GM19452 (cell line): Measurements from ENCODE around the gene RPS6KA1.
"Not testable (repeated sequence)": the region's sequence is repeated elsewhere in the genome, so short reads cannot be mapped to it uniquely, and the experiment has no call there.

Experiments
- ATAC-seq: cut with Tn5 transposase; IDR thresholded peaks from one replicate; pipeline ENCODE4 v1.9.1; 2021; ENCODE audit not compliant: unreplicated experiment

The RPS6KA1 gene

DNA sequence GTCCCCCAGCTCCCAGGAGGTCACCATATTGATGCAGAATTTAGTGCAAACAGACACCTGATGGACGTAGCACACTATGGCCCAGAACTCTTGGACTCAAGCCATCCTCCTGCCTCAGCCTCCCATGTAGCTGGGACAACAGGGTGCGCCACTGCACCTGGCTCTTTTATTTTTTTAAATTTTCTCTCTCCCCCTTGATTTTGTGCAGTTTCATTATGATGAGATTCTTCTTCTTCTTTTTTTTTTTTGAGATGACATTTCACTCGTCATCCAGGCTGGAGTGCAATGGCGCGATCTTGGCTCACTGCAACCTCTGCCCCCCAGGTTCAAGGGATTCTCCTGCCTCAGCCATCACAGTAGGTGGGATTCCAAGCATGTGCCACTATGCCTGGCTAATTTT is 63.8 kb downstream of the RPS6KA1 start:
- ATAC-seq: no peak

DNA sequence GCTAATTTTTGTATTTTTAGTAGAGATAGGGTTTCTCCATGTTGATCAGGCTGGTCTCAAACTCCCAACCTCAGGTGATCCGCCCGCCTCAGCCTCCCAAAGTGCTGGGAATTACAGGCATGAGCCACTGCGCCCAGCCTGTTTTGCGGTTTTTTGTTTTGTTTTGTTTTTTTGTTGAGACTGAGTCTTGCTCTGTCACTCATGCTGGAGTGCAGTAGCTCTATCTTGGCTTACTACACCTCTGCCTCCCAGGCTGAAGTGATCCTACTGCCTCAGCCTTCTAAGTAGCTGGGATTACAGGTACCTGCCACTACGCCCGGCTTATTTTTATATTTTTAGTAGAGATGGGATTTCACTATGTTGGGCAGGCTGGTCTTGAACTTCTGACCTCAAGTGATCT is 65.0 kb downstream of the RPS6KA1 start:
- not testable (repeated sequence) for ATAC-seq

DNA sequence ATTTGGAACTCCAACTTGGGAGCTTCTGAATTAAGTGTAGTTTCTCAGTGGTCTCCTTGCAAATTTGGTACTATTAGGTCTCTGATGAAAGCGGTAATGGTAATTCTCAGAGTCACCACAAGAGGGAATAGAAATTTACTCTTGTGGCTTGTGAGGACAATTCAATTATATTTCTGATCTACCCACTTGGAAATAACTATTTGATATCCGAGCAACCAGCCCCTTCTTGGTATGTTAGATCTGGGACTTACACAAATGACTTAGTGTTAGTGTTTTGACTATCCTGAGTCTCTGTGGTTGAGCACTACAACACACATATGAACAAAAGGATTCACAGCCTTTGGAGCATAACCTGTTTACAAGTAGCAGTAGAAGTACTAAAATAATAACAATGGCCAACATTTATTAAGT is 68.1 kb downstream of the RPS6KA1 start:
- ATAC-seq: no peak

DNA sequence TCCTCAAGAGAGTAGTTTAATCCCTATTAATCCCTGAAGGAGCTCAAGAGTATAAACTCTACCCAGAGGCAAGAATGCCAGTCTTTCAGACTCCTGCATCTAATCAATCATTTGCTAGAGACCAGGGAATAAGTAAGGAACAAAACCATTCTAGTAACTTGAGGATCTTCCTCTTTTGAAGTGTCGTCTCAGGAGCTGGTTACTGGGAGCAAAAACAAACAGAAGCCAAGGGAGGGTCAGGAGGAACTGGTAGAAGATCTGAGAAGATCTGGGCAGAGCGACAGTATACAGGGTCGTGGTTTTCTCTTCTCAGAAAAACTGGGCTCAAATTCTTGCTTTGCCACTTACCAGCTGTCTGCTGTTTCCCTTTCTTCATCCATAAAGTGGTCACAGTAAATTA is 69.3 kb downstream of the RPS6KA1 start:
- ATAC-seq: no peak

DNA sequence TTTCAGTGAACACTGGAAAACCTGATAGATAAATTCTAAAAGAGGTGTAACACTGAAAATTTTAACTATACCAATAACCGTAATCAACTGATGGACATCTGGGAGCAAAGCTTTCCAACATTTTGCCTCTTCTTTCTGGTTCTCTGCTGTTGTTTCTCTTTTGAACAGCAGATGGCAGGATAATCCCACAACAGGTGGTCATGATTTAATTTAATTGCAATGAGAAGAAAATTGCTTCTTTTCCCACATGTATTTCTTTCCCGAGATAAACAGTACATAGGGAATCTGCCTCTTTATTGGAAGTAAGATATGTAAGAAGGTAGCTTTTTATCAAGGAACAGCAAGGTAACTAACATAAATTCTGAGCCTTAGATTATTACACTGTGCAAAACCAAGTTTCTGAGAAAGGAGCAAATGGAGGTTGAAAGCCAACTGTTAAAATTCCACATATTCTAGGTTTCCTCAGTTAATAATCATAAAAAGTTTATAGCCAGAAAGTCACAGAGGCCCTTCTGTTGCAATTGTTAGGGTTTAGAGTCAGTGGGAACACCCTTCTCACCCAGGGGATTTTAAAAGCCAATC is 72.9 kb downstream of the RPS6KA1 start:
- no peak for ATAC-seq

DNA sequence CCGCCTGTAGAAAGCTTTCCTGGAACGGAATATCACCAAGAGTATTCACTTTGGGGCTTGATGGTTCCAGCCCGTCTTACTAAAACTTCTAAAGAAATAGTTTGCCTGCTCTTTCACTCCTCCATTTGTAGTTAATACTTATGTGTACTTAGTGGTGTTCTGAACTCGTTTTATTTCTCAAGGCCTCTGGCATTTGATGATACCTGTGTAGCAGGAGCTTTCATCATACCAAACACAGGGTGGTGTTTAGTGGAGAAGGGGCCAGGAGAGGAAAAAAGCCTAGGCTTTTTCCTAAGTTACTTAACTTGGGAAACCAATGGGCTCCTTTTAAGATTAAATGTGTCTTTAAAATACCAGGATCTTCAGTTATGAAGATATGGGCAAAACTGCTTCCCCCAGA is 74.3 kb downstream of the RPS6KA1 start:
- no peak for ATAC-seq

DNA sequence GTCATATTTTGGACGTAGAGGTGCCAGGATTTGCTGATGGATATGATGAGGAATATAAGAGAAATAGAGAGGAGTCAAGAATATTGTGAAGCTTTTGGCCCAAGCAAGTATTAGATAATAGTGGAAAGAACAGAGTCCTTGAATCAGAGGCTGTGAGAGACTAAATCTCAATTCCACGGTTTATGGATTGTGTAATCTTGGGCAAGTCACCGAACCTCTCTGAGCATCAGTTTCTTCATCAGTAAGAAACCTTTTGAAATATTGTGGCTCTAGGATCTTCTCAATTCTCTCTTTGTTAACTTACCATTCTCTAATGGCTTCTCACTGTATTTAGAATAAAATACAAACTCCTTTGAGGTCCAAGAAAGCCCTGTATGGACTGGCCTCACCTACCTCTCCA is 77.6 kb downstream of the RPS6KA1 start:
- ATAC-seq: no peak

DNA sequence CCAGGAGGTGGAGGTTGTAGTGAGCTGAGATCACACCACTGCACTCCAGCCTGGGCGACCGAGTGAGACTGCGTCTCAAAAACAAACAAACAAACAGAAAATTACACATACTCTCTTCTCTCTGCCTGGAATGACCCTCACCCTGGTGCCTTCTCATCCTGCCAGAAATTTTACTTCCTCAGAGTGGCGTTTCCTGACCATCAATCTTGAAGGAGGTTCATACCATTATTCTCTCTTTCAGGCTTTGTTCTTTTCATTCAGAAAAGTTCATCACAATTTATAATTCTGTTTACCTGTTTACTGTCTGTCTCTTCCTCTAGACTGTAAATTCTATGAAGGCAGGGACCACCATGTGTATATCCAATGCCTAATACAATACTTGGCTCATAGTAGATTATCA is 79.3 kb downstream of the RPS6KA1 start:
- ATAC-seq: no peak

DNA sequence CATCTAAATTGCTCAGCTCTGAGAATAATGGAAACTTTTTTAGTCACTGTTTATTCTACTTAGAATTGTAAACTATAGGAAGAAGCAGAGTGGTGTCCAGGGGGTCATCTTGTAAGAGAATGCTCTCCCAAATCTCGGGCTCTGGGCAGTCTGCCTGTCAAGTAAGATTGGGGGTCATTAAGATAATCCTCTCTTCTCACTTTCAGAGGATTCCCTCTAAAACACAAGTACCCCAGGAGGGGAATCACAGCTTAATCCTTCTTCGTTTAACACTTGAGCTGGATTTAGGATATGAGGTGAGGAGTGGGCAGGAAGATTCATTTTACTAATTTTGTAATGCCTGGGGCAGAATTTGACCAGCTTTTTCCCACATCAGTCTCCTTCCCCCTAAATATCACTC is 81.2 kb downstream of the RPS6KA1 start:
- ATAC-seq: no peak

DNA sequence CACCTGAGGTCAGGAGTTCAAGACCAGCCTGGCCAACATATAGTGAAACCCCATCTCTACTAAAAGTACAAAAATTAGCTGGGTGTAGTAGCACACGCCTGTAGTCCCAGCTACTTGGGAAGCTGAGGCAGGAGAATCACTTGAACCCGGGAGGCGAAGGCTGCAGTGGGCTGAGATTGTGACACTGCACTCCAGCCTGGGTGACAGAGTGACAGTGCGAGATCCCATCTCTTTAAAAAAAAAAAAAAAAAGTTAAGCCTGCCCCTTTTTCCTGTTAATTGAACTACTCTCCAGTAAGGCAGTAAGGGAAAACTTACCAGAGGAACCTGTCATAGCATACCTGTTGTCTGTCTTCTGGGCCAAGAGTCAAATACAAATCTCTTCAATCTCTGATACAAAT is 83.1 kb downstream of the RPS6KA1 start:
- ATAC-seq: not testable (repeated sequence)

DNA sequence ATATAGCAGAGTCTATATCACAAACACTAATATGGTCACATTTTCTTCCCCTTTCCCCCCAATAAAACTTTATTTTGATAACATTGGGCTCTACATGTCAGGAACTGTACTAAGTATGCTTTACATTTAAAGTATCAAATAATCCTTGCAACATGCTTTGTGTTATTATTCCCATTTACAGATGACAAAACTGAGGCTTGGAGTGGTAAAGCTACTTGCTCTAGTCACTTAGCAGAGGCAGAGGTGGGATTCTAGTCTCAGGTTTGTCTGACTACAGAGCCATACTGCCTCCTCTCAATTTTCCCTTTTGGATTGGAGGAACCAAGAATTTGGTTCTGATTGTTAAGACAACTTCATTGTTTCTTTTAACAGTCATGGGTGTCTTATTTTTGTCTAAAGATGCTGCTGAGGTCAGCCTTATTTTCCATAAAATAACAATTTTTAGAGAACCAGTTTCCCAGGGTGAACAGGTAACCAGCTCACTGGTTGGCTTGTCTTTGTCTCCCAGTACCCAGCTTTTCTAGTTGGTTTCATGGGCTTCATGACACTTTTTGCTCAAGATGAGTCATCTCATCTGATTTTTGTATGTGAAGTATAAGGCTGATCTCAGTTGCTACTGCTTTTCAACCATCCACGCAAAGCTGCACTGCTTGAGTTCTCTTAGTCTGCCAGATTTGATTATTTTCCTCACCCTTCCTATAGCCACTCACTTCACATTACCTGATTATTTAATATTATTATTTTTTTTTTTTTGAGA is 85.3 kb downstream of the RPS6KA1 start:
- ATAC-seq: no peak

DNA sequence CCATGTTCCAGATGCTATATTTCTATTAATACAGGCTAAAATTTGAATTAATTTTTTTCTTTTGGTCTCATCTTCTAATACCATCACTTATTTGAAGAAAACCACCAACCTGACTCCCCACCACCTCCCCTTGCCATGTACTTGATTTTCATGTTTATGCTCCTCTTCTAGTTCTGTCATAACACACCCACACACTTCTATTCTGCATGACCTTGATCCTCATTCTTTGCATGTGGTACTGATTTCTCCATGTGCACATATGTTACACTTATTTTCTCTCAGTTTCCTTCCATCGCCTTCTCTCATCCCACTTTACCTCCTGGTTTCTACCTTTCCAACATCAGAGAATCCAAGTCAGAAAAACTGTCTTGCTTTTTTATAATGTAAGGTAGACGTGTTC is 87.3 kb downstream of the RPS6KA1 start:
- ATAC-seq: no peak

DNA sequence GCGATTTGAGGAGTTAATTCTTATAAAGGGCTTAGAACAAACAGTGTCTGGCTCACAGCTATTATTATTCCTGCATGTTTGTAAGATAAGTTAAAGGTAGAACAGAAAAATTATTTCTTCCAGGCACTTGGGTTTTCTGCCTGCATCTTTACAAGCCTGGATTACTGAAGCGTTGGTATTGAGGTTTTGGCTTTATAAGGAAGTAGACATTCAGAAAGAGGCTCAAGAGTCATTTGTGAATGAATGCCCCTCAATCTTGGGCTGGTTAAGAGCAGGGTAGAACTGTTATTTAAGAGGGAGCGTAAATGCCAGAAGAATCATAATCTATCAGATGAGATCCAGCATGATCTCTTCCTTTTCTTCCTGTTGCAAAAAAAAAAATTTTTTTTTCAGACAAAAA is 89.0 kb downstream of the RPS6KA1 start:
- no peak for ATAC-seq
